COLO668 (cell line): ENCODE measurements around the gene ICE1.
"Not testable (repeated sequence)": the region's sequence is repeated elsewhere in the genome, so short reads cannot be mapped to it uniquely, and the experiment has no call there.

Experiments
- DNase-seq: peaks from one replicate; lab custom pipeline; 2025; ENCODE audit not compliant: unreplicated experiment; lab: John Stamatoyannopoulos, UW

Gene ICE1

DNA sequence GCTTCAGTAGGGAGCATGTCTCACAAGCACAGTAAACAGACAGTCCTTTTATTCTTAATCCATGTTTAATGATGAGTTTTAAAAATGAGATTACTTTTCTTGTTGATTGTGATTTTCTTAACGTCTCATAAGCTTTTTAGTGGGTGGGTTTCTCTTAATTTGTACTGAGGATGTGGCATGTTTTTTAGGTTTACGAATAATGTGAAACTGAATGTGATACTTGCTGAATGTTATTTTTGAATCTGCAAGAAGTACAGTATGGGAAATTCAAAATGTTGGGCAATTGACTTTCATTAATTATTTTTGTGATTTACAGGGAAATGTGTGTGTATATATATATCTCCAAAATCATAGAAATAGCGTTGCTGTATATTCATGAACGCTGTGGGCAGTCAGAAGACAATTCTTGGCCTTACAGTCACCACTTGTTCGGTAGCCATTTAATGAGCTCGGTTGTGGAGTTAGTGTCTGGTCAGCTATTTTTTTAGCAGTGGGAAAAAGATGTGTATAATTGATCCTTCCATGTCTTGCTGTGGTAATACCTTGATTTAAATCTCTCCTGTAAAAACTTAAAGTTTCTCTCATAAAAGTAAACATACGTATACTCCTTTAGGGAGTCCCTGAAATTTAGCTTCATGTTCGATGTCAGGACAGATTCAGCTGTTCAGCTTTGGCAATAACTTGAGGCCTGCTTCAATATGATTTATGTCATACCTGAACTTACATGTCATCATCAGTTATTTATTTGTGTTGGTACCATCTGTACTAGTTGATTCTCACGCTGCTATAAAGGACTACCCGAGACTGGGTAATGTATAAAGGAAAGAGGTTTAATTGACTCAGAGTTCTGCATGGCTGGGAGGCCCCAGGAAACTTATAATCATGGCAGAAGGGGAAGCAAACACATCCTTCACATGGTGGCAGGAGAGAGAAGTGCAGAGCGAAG, 15.0 kb downstream of the ICE1 start:
- DNase-seq: no peak

DNA sequence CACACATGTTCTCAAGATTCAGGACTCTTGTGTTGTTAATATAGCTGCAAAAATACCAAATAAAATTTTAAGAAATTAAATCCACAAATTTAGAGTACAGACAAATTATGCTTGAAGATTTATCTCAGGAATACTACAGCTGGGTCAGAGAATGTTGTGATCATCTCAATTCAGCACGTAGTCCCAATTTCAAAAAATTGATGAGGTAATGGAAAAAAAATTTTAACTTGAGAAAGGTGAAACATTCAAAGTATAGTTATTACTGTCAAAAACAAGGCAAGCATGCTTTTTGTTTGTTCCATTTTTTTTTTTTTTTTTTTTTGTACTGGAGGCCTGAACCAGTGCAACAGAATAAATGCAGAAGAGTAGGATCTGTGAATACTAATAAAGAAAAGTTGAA, 29.4 kb downstream of the ICE1 start:
- no peak for DNase-seq

DNA sequence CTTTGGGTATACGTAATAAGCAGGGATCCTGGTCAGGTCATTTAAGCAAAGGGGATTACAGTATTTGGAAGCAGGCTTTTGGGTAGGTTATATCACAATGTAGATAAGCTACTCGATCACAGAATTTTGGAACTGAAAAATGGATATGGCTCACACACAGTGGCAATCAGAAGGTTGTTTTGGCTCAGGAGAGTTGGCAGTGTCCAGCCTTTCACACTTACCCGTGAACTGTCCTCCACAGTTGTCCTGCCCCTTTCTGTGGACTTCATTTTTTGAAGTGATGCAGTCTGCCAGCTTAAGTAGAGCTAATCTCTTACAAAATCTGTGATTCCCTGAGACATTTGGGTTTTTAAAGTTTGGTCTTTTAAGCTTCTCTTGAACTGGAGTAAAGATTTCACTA, 30.7 kb downstream of the ICE1 start:
- no peak for DNase-seq

DNA sequence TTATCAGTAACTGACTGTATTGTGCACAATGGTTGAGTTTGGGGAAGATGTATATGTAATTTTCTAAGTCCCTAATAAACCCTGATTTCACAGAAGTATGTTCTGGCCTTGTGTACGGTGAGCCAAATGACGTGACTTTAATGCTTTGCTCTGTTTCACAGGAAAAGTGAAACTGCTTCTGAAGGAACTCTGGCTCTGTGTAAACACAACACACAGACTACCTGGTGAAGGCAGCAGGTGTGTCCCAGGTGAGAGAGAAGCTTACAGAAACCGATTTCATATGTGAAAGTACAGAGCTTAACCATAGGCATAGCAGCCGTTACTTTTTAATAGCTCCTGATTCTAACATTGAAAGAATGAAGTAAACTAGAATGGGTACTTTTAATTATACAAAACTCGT, 31.9 kb downstream of the ICE1 start:
- DNase-seq: no peak

DNA sequence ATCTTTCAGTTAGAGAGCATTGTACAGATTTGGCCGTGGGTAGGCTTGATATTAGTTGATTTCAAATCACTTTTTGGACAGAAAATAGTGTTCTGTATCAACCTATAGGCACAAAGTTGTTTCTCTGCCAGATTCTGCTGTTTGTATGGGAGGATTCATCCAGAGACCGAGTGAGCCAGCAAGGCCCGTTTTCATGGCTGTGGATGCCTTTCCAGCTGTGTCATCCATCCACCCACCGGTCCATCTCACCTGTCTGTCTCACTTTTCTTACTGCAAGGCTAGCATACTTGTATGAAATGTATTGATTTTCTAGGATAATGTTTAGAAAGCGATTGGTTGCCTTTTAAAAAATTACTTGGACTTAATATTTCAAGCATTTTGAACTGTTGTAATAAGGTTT, 34.4 kb downstream of the ICE1 start:
- no peak for DNase-seq

DNA sequence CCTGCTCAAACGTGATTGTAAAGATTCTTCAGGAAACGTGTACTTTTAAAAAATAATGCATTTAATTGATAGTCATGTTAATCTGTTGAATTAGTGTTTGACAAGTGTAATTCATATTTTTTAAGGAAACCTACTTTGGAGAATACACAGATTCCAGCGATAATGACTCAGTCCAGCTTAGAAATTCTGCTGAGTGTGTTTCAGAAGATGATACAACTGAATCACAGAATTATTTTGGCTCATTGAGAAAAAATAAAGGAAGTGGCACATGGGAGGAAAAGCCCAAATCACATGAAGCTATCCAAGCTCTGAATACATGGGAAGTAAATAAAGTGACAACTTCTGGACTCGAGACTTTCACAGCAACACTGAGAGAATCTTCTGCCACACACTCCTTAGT, 37.8 kb downstream of the ICE1 start:
- DNase-seq: no peak

DNA sequence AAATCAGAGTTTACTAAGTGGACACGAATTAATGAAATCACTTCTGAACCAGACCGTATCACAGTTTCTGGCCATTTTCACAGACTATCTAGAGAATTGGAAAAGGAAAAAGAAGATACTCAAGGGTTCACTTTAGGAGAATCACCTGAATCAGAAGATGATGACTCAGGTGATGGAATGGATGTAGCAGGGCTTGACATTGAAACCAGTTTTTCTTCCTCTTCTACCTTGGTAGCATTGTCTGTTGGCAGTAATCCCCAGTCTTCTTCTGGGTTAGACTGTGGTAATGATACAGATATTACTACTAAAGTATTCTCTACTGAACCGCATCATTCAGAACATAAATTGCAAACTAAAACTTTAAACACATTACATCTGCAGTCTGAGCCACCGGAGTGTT, 38.5 kb downstream of the ICE1 start:
- no peak for DNase-seq

DNA sequence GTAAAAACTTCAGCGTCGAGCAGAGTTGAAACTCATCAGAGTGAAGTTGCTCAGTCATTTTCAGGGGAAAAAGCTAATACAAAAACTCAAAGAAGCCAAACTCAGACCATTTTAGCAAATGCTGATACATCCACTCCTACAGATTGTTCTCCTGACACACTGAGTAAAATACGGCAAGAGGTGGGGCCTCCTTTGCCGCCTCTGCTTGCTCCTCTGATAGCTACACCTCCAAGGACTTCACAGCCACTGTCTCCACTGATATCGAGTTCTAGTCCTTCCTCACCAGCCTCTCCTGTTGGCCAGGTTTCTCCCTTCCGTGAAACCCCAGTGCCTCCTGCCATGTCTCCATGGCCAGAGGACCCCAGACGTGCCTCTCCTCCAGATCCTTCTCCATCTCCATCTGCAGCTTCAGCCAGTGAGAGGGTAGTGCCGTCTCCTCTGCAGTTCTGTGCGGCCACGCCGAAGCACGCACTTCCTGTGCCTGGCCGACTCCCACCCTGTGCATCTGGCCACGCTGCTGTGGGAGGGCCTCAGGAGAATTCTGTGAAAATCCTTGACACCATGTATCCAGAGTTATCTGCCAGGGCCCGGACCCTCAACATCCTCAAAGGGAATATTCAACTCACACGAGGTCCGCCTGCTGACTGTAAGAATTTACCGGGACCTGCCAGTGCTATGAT, 41.7 kb downstream of the ICE1 start:
- DNase-seq: no peak

DNA sequence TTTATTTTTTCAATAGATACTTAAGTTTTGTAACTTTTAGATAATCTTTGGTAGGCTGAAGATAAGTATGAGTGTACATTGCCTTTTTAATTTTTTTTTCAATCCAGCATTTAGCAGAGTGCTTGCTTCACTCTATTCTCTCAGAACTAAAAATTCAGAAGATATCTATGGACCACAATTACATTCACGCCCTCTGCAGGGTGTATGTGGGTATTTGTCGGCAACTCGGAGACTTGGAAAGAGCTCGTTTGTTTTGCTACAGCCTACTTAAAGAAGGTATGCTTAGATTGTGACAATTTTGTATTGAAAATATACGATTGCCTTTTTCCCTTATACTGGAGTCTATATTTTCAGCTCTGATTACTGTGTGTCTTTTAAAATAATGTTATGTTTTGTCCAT, 43.8 kb downstream of the ICE1 start:
- no peak for DNase-seq

DNA sequence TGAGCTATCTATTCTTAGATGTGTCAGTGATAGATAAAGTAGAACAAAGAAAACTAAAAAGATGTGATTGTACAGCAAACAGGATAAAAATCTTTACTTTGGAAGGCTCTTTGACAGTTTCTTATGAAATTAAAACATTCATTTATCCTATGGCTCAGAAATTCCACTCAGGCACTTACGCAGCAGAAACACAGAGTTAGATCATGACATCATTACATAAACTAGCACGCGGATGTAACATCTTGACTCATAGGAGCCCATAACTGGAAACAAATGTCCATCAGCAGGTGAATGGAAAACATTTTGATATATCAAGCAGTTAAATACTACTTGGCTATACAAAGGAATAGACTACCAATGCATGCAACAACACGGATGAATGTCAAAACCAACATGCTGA, 45.3 kb downstream of the ICE1 start:
- DNase-seq: no peak

DNA sequence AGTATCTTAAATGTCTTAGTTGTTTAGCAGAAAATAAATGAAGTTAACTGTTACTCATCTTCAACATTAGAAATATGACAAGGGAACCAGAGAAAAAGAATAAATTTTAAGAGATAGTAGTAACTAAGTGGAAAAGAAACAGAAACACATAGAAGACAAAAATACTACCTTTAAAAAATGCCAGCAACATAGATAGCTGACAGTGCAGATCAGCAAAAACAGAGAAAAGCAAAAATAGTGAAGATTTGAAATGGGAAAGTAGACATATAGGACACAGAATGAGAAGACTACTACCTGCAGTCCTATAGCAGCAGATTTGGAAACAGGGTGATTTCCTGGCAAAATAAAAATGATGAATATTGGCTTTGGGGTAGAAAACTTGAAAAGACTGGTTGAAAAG, 48.5 kb downstream of the ICE1 start:
- DNase-seq: no peak

DNA sequence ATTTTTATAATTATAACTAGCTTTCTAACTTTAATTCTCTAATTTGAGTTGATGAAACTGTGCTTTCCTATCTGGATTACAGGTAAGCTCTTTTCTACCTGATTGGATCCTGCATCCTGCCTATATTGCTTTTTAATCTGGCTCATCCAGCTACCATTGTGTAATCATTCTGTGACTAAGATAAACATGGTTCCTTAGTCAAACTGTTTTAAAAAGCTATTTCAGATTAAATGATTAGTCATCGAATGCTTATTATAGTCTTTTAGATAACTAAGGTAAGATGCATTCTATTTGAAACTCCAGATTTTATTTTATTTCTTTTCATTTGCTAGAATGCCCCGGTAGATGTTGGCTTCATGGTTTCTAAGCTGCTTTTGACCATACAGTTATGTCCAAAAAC, 50.7 kb downstream of the ICE1 start:
- DNase-seq: no peak

DNA sequence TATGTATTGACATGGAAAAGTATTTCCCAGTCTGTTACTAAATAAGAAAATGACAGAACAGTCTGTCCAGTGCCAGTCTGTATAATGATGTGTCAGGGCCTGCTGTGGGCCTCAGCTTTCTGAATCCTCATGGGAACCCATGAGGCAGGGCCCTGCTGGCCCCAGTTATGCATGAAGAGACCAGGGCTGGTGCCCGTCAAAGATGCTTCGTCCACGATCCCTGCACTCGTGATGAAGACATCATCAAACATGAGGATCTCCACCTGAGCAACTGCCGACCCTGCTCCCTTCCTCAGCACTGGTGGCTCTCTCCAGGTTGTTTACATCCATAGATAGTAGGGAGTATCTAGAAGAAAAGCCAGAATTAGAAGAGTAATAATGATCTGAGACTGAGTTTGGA, 52.5 kb downstream of the ICE1 start:
- no peak for DNase-seq

DNA sequence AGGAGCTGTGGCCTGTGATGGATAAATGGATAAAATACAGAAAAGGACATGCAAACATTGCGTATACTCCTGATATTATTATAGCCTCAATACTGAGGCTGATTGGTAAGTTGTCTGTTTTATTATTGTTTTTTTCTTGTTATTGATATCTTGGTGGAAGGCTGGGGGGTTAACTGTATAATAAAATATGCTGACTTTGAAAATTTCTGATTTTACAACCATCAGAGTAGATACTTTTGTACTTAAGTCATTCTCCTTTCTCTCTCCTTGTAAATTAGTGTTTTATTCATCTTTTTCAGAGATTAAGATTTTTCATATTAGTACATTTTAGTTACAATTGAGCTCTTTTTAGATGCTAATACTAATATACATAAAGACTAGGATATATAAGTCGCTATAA, 53.5 kb downstream of the ICE1 start:
- no peak for DNase-seq

DNA sequence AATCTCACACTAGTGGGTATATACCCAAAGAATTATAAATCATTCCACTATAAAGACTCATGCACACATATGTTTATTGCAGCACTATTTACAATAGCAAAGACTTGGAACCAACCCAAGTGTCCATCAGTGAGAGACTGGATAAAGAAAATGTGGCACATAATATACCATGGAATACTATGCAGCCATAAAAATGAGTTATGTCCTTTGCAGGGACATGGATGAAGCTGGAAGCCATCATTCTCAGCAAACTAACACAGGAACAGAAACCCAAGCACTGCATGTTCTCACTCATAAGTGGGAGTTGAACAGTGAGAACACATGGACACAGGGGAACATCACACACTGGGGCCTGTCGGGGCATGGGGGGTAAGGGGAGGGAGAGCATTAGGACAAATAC, 57.1 kb downstream of the ICE1 start:
- not testable (repeated sequence) for DNase-seq

DNA sequence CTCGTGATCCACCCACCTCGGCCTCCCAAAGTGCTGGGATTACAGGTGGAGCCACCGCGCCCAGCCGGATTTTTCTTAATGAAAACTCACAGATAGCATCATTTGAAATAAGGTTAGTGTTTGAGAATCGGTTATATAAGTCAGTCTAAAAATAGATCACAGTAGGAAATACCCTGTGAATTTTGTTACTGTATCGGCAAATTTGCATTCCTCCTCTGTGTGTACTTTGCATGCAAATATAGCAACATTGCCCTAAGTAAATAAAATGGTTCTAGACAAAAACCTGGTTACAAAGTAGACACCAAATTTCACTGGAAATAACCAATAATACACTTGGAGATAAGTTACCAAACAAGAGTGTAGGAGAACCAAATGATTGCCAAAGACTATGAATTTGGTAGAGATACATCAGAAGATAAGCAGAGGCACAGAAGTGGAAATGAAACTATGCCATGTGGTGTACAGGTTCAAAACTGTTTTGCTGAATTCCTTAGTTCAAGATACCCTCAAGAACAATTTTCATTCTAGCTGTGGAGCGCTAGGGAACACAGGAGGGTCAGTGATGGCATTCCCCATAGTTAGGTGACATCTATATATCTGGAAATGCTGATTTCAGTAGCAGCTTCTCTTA, 58.1 kb downstream of the ICE1 start:
- DNase-seq: no peak

DNA sequence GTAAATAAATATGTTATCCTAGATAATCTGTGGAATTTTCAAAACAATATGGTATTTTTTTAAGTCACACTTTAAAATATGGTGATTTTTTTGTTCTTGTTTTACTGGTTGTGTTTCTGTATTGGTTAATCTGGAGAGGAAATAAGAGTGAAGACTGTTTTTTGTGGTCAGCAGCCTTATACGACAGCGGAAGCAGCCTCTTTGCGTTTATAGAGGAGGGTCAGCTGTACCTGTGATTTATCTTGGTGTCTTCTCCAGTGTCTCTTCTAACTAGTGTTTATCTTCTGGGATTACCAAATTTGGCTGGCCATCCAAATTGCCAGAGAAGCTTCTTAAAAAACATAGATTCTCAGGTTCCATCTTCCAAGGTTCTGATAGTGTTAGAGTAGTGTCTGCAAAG, 58.7 kb downstream of the ICE1 start:
- DNase-seq: no peak

DNA sequence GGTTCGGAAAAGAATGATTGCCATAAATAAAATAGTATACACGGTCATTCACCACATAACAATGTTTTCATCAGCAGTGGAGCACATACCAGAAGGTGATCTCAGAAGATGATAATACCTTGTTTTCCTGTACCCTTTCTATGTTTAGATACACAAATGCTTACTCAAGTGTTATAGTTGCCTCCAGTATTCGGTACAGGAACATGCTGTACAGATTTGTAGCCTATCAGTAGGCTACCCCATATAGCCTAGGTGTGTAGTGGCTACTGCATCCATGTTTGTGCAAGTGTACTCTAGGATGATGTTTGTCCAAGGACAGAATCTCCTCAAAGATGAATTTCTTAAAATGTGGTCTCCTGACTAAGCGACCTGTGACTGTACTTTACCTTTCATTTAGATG, 59.2 kb downstream of the ICE1 start:
- no peak for DNase-seq

DNA sequence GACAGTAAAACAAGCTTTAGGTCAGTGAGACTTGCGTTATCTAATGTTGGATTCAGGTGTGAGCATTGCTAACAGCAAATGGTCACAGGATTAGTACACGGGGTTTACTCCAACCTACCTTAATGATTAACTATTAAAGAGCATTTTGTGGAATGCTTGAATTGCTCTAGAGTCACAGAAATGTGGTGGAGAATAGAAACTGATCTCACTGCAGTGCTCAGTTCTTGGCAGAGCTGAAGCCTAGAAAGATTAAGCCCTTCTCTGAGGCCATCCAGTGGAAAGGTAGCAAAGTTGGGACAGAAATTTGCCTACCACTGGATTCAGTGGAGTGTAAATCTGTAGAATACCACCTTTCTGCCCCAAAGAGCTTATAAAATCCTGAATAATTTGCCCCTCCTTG, 60.9 kb downstream of the ICE1 start:
- no peak for DNase-seq

DNA sequence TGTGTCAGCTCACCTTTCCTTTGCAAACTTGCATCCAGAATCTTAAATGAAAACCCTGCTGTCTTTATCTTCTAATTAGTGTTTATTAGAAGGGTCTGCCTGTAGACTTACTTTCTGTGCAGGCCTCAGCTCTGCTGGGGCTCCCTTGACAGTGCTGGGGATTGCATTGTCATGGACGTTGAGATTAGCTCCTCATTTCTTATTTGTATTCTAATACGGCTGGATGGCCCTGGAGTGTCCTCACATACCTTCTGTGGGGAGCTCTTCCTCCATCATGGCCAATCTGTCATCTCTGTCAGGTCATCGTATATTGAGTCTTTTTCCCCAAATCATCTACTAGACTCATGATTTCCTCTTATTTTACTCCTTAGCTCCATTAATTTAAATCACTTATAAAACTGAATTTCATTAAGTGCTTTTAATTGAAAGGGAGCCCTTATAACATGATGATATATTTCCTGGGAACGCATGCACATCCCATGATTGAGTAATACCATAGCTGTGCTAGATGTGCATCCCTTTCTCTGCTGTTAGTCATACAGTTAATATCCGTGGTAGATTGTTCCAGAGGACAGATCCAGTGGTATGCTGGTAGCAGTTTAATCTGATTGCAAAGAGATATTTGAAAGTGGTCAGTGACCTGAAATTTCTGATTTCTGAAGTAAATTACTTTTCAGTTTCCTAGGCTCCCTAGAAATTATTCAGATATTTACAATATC, 61.6 kb downstream of the ICE1 start:
- DNase-seq: no peak

DNA sequence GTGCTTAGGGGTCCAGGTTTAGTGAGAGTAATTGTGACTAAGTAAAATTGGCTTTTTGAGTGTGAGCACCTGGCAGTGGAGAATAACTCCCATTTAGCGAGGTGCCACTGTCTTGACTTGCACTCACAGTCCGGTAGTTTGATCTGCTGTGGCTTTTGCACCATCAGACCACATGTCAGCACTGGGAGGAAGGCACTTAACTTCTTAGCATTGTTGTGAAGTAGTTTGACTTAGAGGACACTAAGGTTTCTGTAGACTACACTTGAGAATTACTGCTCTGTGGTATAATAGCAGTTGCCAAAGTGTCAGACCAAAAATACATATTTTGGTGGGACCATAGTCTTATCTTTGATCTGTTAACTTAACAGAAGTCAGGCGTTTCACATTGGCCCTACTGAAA, 63.6 kb downstream of the ICE1 start:
- no peak for DNase-seq
